Gastrocnemius medialis (tissue), 4 donors: ENCODE results near the gene HTR2C. TPM values are rescaled to one million over a fixed set of nuclear protein-coding genes. Genes with fewer than 3 reads are reported as not detected.

Experiments
- ATAC-seq, 2 donors: fragments of 150-250 bp; one replicate each; pipeline ENCODE4 v1.9.1; 2016
- DNase-seq, 2 donors: peaks; one replicate each; pipeline ENCODE4 v3.0.0-alpha.2; 2019
- H3K27ac ChIP-seq, 4 donors: fragments of 200-600 bp; sonication (generic); 1 replicate in 1 of 4; 2 replicates in 3 of 4; pipeline ENCODE4 v1.5.1; 2016 to 2018; ENCODE audit warnings: mild to moderate bottlenecking in 2 of 4, moderate library complexity in 1 of 4
- H3K27me3 ChIP-seq, 3 donors: fragments of 200-600 bp; sonication (generic) in 2 of 3; 1 replicate in 1 of 3; 2 replicates in 2 of 3; pipeline versions ENCODE4 v1.5.1 to v1.6.0; 2016 to 2019; ENCODE audit warnings: mild to moderate bottlenecking in 1 of 3, moderate library complexity in 1 of 3
- H3K36me3 ChIP-seq, 2 donors: fragments of 200-600 bp; sonication (generic) in 1 of 2; one replicate each; pipeline ENCODE4 v1.5.1; 2017 to 2018
- H3K4me1 ChIP-seq, 2 donors: fragments of 200-600 bp; sonication (generic) in 1 of 2; one replicate each; pipeline ENCODE4 v1.5.1; 2016 to 2017; ENCODE audit warnings: mild to moderate bottlenecking in 2 of 2
- H3K4me3 ChIP-seq, 4 donors: fragments of 200-600 bp; sonication (generic) in 3 of 4; 1 replicate in 1 of 4; 2 replicates in 3 of 4; pipeline ENCODE4 v1.5.1; 2016 to 2019; ENCODE audit warnings: mild to moderate bottlenecking in 2 of 4
- H3K9me3 ChIP-seq, 3 donors: fragments of 200-600 bp; sonication (generic) in 2 of 3; 1 replicate in 1 of 3; 2 replicates in 2 of 3; pipeline ENCODE4 v1.5.1; 2016 to 2019
- CTCF ChIP-seq, 5 experiments: fragments of 450-650 bp in 3 of 5; fragments of 200-600 bp in 2 of 5; sonication (generic) in 2 of 5; IDR thresholded peaks in 4 of 5; conservative IDR thresholded peaks in 1 of 5; 1 replicate in 4 of 5; 2 replicates in 1 of 5; pipeline ENCODE4 v1.5.1; 2016 to 2019; ENCODE audit warnings: antibody characterized with exemption in 5 of 5, mild to moderate bottlenecking in 3 of 5, moderate library complexity in 3 of 5
- POLR2A ChIP-seq, 2 donors: fragments of 450-650 bp; IDR thresholded peaks; one replicate each; pipeline ENCODE4 v1.6.1; 2017; ENCODE audit warnings: antibody characterized with exemption in 2 of 2, mild to moderate bottlenecking in 2 of 2, moderate library complexity in 2 of 2
- in situ Hi-C, 4 donors: fragments of 200-750 bp; cut with MboI; loops; one replicate each; pipeline versions ENCODE4 v1.15.0 to v1.8.0; 2017; ENCODE audit warnings: low sequenced_read_pairs in 4 of 4
- intact Hi-C: fragments of 100-400 bp; cut with DNase I; formaldehyde crosslinking; loops from one replicate; pipeline ENCODE4 v1.15.1; 2023; ENCODE audit warnings: low total_unique reads
- total RNA-seq, 4 donors: library from RNA; depleted of rRNA; stranded (reverse); fragments of >200 nt; gene quantifications; one replicate each; pipeline versions ENCODE4 v1.1.0 to v1.2.3, GENCODE V29; 2016

HTR2C gene
- total RNA-seq, 4 donors from 2014 or later = not detected

GRCh38 chrX:114582698-114583395 is 1.0 kb upstream of the HTR2C start:
- Histone ChIP-seq H3K36me3 (no peaks in the 10 kb centered on the region), H3K4me1 (no peaks in the 10 kb centered on the region), H3K27ac (no peak overlapping the region), H3K27me3 (peaks cover 0 to 69% (median 68%) of the 10 kb centered on the region in 3 donors), H3K4me3 (no peak overlapping the region), H3K9me3 (no peaks in the 10 kb centered on the region)
- ATAC-seq (no peak), DNase-seq (no peak)
- intact Hi-C loops = no loop called here
- no peak for TF ChIP-seq CTCF (IDR thresholded peaks at IDR 0.05 in 4 of 5, conservative IDR thresholded peaks at IDR 0.05 in 1 of 5)
- TF ChIP-seq POLR2A (IDR thresholded peaks at IDR 0.05) = no peak
- in situ Hi-C loops = no loop called here

- no peaks in the 10 kb centered on the region for H3K36me3 ChIP-seq
- in situ Hi-C loops = no loop called here
- H3K27ac ChIP-seq = no peak overlapping the region
- intact Hi-C loops = no loop called here
- no peaks in the 10 kb centered on the region for H3K4me1 ChIP-seq
- no peak for DNase-seq
- H3K9me3 ChIP-seq = no peaks in the 10 kb centered on the region
- H3K4me3 ChIP-seq = no peak overlapping the region
- peaks cover 0 to 70% (median 68%) of the 10 kb centered on the region in 3 donors for H3K27me3 ChIP-seq
- TF ChIP-seq CTCF (IDR thresholded peaks at IDR 0.05 in 4 of 5, conservative IDR thresholded peaks at IDR 0.05 in 1 of 5) = no peak
- no peak for TF ChIP-seq POLR2A (IDR thresholded peaks at IDR 0.05)
- no peak for ATAC-seq
These were observed 573 bp downstream of the HTR2C start for GRCh38 chrX:114584375-114584943.

GRCh38 chrX:114584983-114585842 is 1.3 kb downstream of the HTR2C start:
- in situ Hi-C loops = no loop called here
- no peak for DNase-seq

GRCh38 chrX:114591121-114591520 is 7.2 kb downstream of the HTR2C start:
- in situ Hi-C loops = no loop called here
- no peak for DNase-seq
- H3K27me3 ChIP-seq = peaks cover 0 to 15% (median 13%) of the 10 kb centered on the region in 3 donors
- no peaks in the 10 kb centered on the region for H3K4me1 ChIP-seq
- H3K36me3 ChIP-seq = no peaks in the 10 kb centered on the region
- no peak for ATAC-seq
- intact Hi-C loops = no loop called here
- no peak overlapping the region for H3K4me3 ChIP-seq
- no peaks in the 10 kb centered on the region for H3K9me3 ChIP-seq
- TF ChIP-seq CTCF (IDR thresholded peaks at IDR 0.05 in 4 of 5, conservative IDR thresholded peaks at IDR 0.05 in 1 of 5) (no peak), POLR2A (IDR thresholded peaks at IDR 0.05) (no peak)
- no peak overlapping the region for H3K27ac ChIP-seq

More at GRCh38 chrX:114584983-114585842, 1.3 kb downstream of the HTR2C start:
- H3K27me3 ChIP-seq = peaks cover 0 to 67% (median 66%) of the 10 kb centered on the region in 3 donors
- intact Hi-C loops = no loop called here
- no peaks in the 10 kb centered on the region for H3K36me3 ChIP-seq
- no peak overlapping the region for H3K4me3 ChIP-seq
- no peak overlapping the region for H3K27ac ChIP-seq
- ATAC-seq = no peak
- H3K9me3 ChIP-seq = no peaks in the 10 kb centered on the region
- TF ChIP-seq CTCF (IDR thresholded peaks at IDR 0.05 in 4 of 5, conservative IDR thresholded peaks at IDR 0.05 in 1 of 5) = no peak
- TF ChIP-seq POLR2A (IDR thresholded peaks at IDR 0.05) = no peak
- H3K4me1 ChIP-seq = no peaks in the 10 kb centered on the region
